ENCODE measurements around the gene ANO7.

GRCh38 chr2:241216211-241216761 lies 27.8 kb downstream of the ANO7 start:
- no peak for TF ChIP-seq CTCF (IDR thresholded peaks at IDR 0.05; ENCODE audit: low read depth, low read length)
- TF ChIP-seq EZH2phosphoT487 (IDR thresholded peaks at IDR 0.05; ENCODE audit: low read depth): no peak

Data from OCI-LY3 (cell line).